BLaER1 treated with 17β-estradiol and CSF1 and Interleukin-3, amounts not matched to agents 10 nM and 100 nM (cell line): ENCODE measurements around the gene FGFRL1.

Source experiments
- H3K27ac ChIP-seq, 11 experiments: shearing (Covaris generic); formaldehyde crosslinking; 2 replicates each; pipeline ENCODE4 v1.8.1; 2022
- H3K27me3 ChIP-seq, 11 experiments: shearing (Covaris generic); formaldehyde crosslinking; 2 replicates each; pipeline ENCODE4 v1.8.1; 2022
- H3K36me3 ChIP-seq, 11 experiments: shearing (Covaris generic); formaldehyde crosslinking; 2 replicates each; pipeline ENCODE4 v1.8.1; 2022
- H3K4me1 ChIP-seq, 10 experiments: shearing (Covaris generic); formaldehyde crosslinking; 2 replicates each; pipeline ENCODE4 v1.8.1; 2022
- H3K4me2 ChIP-seq, 11 experiments: shearing (Covaris generic); formaldehyde crosslinking; 2 replicates each; pipeline ENCODE4 v1.8.1; 2022
- H3K4me3 ChIP-seq, 10 experiments: shearing (Covaris generic); formaldehyde crosslinking; 2 replicates each; pipeline ENCODE4 v1.8.1; 2022
- H3K9ac ChIP-seq, 11 experiments: shearing (Covaris generic); formaldehyde crosslinking; 2 replicates each; pipeline ENCODE4 v1.8.1; 2022
- H3K9me3 ChIP-seq, 11 experiments: shearing (Covaris generic); formaldehyde crosslinking; replicated peaks in 1 of 11; 2 replicates each; pipeline ENCODE4 v1.8.1; 2022
- H4K20me1 ChIP-seq, 11 experiments: shearing (Covaris generic); formaldehyde crosslinking; 2 replicates each; pipeline ENCODE4 v1.8.1; 2022
- Cebpa-rat ChIP-seq, 11 experiments: shearing (Covaris generic); IDR thresholded peaks; 2 replicates each; pipeline ENCODE4 v1.8.1; 2022

The FGFRL1 gene

DNA sequence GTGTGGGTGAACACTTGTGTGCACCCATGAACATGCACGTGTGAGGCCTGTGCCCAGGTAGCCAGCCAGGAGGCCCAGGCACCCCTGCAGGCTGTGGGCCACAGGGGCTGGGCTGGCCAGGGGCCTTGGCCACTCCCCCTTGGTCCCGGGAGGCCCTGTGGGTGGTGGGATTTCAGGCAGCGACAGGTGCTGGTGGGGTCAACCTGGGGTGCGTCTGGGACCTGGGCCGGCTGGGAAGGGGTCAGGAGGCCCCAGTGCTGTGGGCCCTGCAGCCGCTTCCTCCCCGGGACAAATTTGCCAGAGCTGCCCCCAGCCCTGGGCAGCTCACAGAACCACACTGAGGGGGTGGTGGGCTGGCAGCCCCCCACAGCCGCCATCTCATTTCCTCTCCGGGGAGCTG lies 7.9 kb downstream of the FGFRL1 start:
- Histone ChIP-seq H3K4me1 (peaks cover 78 to 83% (median 81%) of the 10 kb centered on the region in 10 experiments), H3K9ac (peak overlapping the region in 10 of 11 experiments; percentile 18 to 67 (median 38); a peak in 14 of 22 replicates), H3K4me3 (peak overlapping the region in 1 of 10 experiments; percentile 22; a peak in 1 of 20 replicates), H3K27ac (no peak overlapping the region; a peak in 2 of 22 replicates), H3K36me3 (peaks cover 1 to 25% (median 9%) of the 10 kb centered on the region in 11 experiments; a peak in 19 of 22 replicates), H3K4me2 (peak overlapping the region; percentile 72 to 98 (median 95)), H4K20me1 (peaks cover 5 to 89% (median 83%) of the 10 kb centered on the region in 11 experiments; a peak in 20 of 22 replicates), H3K9me3 (no peaks in the 10 kb centered on the region), H3K27me3 (peaks cover 0 to 6% (median 0%) of the 10 kb centered on the region in 11 experiments; a peak in 2 of 22 replicates)
- no peak for TF ChIP-seq Cebpa-rat (IDR thresholded peaks at IDR 0.05)

GRCh38 chr4:1019729-1020470 lies 8.5 kb downstream of the FGFRL1 start:
- Histone ChIP-seq H3K4me3 (no peak overlapping the region; a peak in 1 of 20 replicates), H3K27ac (peak overlapping the region in 1 of 11 experiments; percentile 9; a peak in 2 of 22 replicates), H3K36me3 (peaks cover 7 to 25% (median 15%) of the 10 kb centered on the region in 11 experiments; a peak in 21 of 22 replicates)

GRCh38 chr4:1021386-1022050 lies 10.1 kb downstream of the FGFRL1 start:
- Histone ChIP-seq H3K9ac (peak overlapping the region; percentile 6 to 62 (median 51); a peak in 18 of 22 replicates), H3K36me3 (peaks cover 18 to 36% (median 26%) of the 10 kb centered on the region in 11 experiments), H3K27me3 (peaks cover 0 to 5% (median 0%) of the 10 kb centered on the region in 11 experiments; a peak in 1 of 22 replicates), H3K27ac (peak overlapping the region; percentile 20 to 66 (median 51); a peak in 19 of 22 replicates), H3K9me3 (no peaks in the 10 kb centered on the region), H3K4me3 (peak overlapping the region in 3 of 10 experiments; percentile 6 to 41 (median 9); a peak in 2 of 20 replicates), H3K4me1 (peaks cover 65 to 73% (median 68%) of the 10 kb centered on the region in 10 experiments), H4K20me1 (peaks cover 2 to 85% (median 74%) of the 10 kb centered on the region in 11 experiments; a peak in 19 of 22 replicates), H3K4me2 (peak overlapping the region; percentile 83 to 95 (median 90))
- TF ChIP-seq Cebpa-rat (IDR thresholded peaks at IDR 0.05), result no peak

More at GRCh38 chr4:1019729-1020470, 8.5 kb downstream of the FGFRL1 start:
- peaks cover 5 to 89% (median 78%) of the 10 kb centered on the region in 11 experiments; a peak in 20 of 22 replicates for H4K20me1 ChIP-seq
- peak overlapping the region; percentile 72 to 98 (median 95) for H3K4me2 ChIP-seq
- peaks cover 0 to 6% (median 0%) of the 10 kb centered on the region in 11 experiments; a peak in 2 of 22 replicates for H3K27me3 ChIP-seq
- H3K9ac ChIP-seq, result peak overlapping the region in 10 of 11 experiments; percentile 18 to 67 (median 38); a peak in 14 of 22 replicates
- peaks cover 72 to 77% (median 75%) of the 10 kb centered on the region in 10 experiments for H3K4me1 ChIP-seq
- no peak for TF ChIP-seq Cebpa-rat (IDR thresholded peaks at IDR 0.05)
- H3K9me3 ChIP-seq, result no peaks in the 10 kb centered on the region

GRCh38 chr4:1022051-1022738 lies 10.8 kb downstream of the FGFRL1 start:
- peaks cover 18 to 36% (median 26%) of the 10 kb centered on the region in 11 experiments for H3K36me3 ChIP-seq
- peak overlapping the region; percentile 83 to 95 (median 90) for H3K4me2 ChIP-seq
- H3K27ac ChIP-seq, result peak overlapping the region in 10 of 11 experiments; percentile 20 to 66 (median 52); a peak in 13 of 22 replicates
- peaks cover 0 to 85% (median 70%) of the 10 kb centered on the region in 11 experiments; a peak in 19 of 22 replicates for H4K20me1 ChIP-seq
- no peak for TF ChIP-seq Cebpa-rat (IDR thresholded peaks at IDR 0.05)
- H3K9me3 ChIP-seq, result no peaks in the 10 kb centered on the region
- H3K9ac ChIP-seq, result peak overlapping the region in 10 of 11 experiments; percentile 6 to 62 (median 50); a peak in 18 of 22 replicates
- H3K27me3 ChIP-seq, result no peaks in the 10 kb centered on the region
- H3K4me1 ChIP-seq, result peaks cover 59 to 73% (median 63%) of the 10 kb centered on the region in 10 experiments
- peak overlapping the region in 1 of 10 experiments; percentile 9; a peak in 1 of 20 replicates for H3K4me3 ChIP-seq

- H3K4me1 ChIP-seq, result peaks cover 54 to 71% (median 58%) of the 10 kb centered on the region in 10 experiments
- no peaks in the 10 kb centered on the region for H3K9me3 ChIP-seq
- no peak overlapping the region for H3K4me3 ChIP-seq
- TF ChIP-seq Cebpa-rat (IDR thresholded peaks at IDR 0.05), result no peak
- no peaks in the 10 kb centered on the region for H3K27me3 ChIP-seq
- peaks cover 18 to 36% (median 26%) of the 10 kb centered on the region in 11 experiments for H3K36me3 ChIP-seq
- H4K20me1 ChIP-seq, result peaks cover 0 to 85% (median 70%) of the 10 kb centered on the region in 11 experiments; a peak in 19 of 22 replicates
- H3K4me2 ChIP-seq, result peak overlapping the region; percentile 83 to 95 (median 90); a peak in 21 of 22 replicates
- H3K27ac ChIP-seq, result peak overlapping the region in 1 of 11 experiments; percentile 66; a peak in 2 of 22 replicates
- peak overlapping the region in 4 of 11 experiments; percentile 19 to 61 (median 55); a peak in 2 of 22 replicates for H3K9ac ChIP-seq
These were observed 11.3 kb downstream of the FGFRL1 start for GRCh38 chr4:1022739-1023066.

DNA sequence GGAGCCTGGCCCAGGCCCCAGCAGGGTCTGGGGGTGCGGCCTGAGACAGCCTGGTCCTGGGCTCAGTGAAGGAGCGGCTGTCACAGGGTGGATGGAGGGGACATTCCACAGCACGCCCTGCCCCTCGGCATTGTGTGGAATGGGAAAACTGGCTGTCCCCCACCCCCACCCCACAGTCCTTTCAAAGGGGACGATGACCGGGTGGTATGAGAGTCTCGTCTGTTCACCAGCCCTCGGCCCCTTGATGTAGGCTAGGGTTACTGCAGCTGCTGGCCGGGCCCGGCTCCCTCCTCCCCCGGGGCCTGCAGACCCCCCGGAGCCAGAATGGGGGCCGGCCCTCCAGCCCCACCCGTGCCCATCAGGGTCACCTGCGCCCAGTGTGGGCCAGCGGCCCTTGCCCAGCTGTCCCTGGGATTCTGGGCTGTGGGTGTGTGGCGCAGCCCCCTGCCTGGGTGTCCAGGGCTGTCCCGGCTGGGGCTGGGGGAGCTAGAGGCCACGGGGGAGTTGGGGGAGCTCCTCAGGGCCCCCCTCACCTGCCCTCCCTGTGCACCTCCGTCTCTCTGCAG lies 11.7 kb downstream of the FGFRL1 start:
- H3K4me3 ChIP-seq, result no peak overlapping the region
- H3K27ac ChIP-seq, result no peak overlapping the region
- TF ChIP-seq Cebpa-rat (IDR thresholded peaks at IDR 0.05), result no peak
- peak overlapping the region in 8 of 11 experiments; percentile 86 to 95 (median 90); a peak in 9 of 22 replicates for H3K4me2 ChIP-seq
- H3K9me3 ChIP-seq, result no peaks in the 10 kb centered on the region
- H3K36me3 ChIP-seq, result peaks cover 18 to 36% (median 26%) of the 10 kb centered on the region in 11 experiments
- H4K20me1 ChIP-seq, result peaks cover 0 to 85% (median 66%) of the 10 kb centered on the region in 11 experiments; a peak in 19 of 22 replicates
- peak overlapping the region in 2 of 11 experiments; percentile 19 to 54; a peak in 2 of 22 replicates for H3K9ac ChIP-seq
- H3K27me3 ChIP-seq, result no peaks in the 10 kb centered on the region
- H3K4me1 ChIP-seq, result peaks cover 49 to 67% (median 53%) of the 10 kb centered on the region in 10 experiments

GRCh38 chr4:1023895-1024740 lies 12.7 kb downstream of the FGFRL1 start:
- H3K9me3 ChIP-seq, result no peaks in the 10 kb centered on the region
- H4K20me1 ChIP-seq, result peaks cover 0 to 85% (median 56%) of the 10 kb centered on the region in 11 experiments; a peak in 19 of 22 replicates
- TF ChIP-seq Cebpa-rat (IDR thresholded peaks at IDR 0.05), result no peak
- H3K4me2 ChIP-seq, result no peak overlapping the region
- no peak overlapping the region for H3K4me3 ChIP-seq
- no peak overlapping the region for H3K9ac ChIP-seq
- H3K36me3 ChIP-seq, result peaks cover 18 to 36% (median 26%) of the 10 kb centered on the region in 11 experiments
- H3K27ac ChIP-seq, result no peak overlapping the region
- peaks cover 43 to 63% (median 47%) of the 10 kb centered on the region in 10 experiments for H3K4me1 ChIP-seq
- H3K27me3 ChIP-seq, result 0 out of 22 replicates have a peak, but pooled peaks cover 0 to under 1% (median 0%) of the 10 kb centered on the region in 11 experiments
